SK-N-SH (cell line): ENCODE results near the gene IFI27L1.

Source experiments
- CTCF ChIP-seq: fragments of 200-600 bp; sonication (generic); IDR thresholded peaks from 2 replicates; pipeline ENCODE4 v1.6.1; 2017; ENCODE audit warnings: antibody characterized with exemption, mild to moderate bottlenecking, moderate library complexity
- USF1 ChIP-seq: IDR thresholded peaks from 2 replicates; pipeline ENCODE4 v1.4.0; 2012; ENCODE audit warnings: low read depth, borderline replicate concordance

GRCh38 chr14:94049625-94050023 is 31.5 kb upstream of the IFI27L1 start:
- TF ChIP-seq CTCF: no peak
- no peak for TF ChIP-seq USF1
